Stimulated activated CD8-positive, alpha-beta memory T cell treated with anti-CD3 and anti-CD28 coated beads, Interleukin-4, amount 100 ng/mL, for 48 hours (primary cell): ENCODE results near the gene MSX1.
A peak's percentile ranks its signal among the peaks of the same experiment; 100 is the strongest.

Source experiments
- DNase-seq: peaks from one replicate; pipeline ENCODE4 v3.0.0-alpha.2; 2020

The MSX1 gene

GRCh38 chr4:4841156-4841555 is 18.3 kb upstream of the MSX1 start:
- no peak for DNase-seq

GRCh38 chr4:4842476-4843441 is 16.7 kb upstream of the MSX1 start:
- DNase-seq: no peak

- DNase-seq: no peak
Observed at GRCh38 chr4:4843635-4844291, 15.7 kb upstream of the MSX1 start.

GRCh38 chr4:4845027-4845426 is 14.4 kb upstream of the MSX1 start:
- DNase-seq: no peak

GRCh38 chr4:4847011-4847410 is 12.5 kb upstream of the MSX1 start:
- DNase-seq: no peak

GRCh38 chr4:4848540-4848939 is 10.9 kb upstream of the MSX1 start:
- DNase-seq: no peak

DNA sequence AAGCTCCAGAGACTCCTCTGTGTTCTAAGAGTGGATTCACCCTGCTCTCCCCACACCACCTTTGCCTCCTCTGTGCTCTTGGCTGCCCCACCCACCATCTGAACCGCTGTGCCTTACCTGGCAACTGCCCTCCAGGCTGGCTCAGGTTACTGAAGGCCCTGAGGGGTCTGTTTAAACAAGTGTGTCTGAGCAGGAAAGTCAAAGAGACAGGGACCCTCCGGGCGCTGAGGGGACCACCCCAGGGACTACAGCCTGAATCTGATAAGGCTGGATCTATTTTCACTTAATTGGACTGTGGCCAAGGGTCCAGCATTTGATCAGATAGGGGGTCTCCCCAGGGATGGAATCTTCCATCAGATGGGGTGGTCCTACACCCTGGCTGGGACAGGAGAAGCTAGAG is 10.4 kb upstream of the MSX1 start:
- no peak for DNase-seq

GRCh38 chr4:4849524-4850193 is 9.8 kb upstream of the MSX1 start:
- DNase-seq: no peak

DNA sequence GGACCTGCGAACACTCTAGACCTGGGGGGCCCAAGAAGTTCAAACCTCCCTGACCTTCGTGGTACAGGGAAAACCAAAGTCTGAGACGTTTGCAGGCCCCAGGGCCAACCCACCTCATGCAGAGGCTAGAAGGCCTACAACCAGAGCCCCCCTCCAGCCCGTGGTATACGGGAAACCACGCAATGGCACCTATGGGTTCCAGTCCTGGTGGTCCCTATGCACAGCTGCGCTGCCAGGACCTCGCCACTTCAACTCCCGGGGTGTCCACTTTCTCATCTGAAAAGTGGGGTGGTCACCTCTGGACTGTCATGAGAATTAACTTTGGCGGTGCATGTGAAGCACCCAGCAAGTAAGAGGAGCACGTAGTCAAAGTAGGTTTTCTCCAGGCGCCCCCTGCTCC is 8.4 kb upstream of the MSX1 start:
- DNase-seq: no peak

DNA sequence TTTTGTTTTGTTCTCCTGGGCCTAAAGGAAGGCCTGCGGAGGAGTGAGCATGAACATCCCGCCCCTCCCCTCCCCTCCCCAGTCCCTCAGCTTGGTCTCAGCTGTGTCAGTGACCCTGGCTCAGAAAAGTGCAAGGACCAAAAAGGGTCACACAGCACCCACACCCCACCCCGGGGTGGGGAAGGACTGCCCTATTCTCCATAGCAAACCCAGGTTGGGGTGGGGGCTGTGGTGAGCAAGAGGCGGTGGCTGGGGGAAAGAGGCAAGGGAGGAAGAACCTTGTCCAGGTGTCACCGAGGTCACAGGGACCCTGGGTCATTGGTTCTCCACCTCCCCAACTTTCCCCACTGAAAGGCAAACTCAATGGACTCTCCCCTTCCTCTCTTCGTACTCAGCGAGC is 7.6 kb upstream of the MSX1 start:
- DNase-seq: no peak

GRCh38 chr4:4852591-4853362 is 6.7 kb upstream of the MSX1 start:
- DNase-seq: peak; percentile 57

DNA sequence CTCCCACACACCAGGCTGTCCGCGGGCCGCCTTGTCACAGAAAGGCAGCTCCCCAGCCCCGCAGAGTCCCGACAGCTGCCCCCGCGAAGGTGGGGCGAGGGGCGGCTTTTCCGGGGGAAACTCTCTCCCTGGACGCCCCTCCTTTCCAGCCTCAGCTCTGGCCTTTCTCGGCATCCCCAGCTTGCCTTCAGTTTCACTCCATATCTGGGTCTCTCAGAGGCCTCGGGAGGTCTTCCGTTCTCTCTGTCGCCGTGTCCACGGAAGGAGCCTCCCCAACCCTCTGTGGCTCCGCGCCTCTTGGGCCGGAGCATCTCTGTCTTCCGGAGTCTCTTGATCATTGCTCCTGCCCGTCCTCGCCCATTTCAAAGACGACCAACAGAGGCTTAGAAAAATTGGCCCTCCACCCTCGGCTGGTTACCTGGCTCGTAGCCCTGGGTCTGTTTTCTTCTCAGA is 6.1 kb upstream of the MSX1 start:
- no peak for DNase-seq

DNA sequence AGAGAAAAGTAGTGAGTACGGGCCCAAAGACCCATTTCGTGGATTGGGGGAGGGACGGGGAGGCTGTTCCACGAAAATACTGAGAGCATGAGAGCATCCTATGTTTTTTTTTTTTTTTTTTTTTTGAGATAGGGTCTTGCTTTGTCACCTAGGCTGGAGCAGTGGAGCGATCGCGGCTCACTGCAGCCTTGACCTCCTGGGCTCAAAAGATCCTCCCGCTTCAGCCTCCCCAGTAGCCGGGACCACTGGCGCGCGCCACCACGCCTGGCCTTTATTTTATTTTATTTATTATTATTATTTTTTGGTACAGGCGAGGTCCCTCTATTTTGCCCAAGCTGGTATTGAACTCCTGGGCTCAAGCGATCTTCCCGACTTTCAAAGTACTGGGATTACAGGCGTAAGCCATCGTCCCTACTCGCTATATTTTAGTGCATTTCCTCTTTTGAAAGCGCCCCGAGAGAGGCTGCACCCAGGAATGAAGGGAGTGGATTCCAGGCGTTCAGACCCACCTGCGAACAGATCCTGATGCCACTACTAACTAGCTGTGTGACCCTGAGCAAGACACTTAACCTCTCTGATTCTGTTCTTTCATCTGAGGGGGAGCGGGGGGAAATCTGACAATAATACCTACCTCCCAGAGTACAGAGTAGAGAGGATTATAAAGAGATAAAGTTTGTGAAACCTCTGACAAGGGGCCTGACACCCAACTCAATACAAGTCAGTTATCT is 5.4 kb upstream of the MSX1 start:
- no peak for DNase-seq

DNA sequence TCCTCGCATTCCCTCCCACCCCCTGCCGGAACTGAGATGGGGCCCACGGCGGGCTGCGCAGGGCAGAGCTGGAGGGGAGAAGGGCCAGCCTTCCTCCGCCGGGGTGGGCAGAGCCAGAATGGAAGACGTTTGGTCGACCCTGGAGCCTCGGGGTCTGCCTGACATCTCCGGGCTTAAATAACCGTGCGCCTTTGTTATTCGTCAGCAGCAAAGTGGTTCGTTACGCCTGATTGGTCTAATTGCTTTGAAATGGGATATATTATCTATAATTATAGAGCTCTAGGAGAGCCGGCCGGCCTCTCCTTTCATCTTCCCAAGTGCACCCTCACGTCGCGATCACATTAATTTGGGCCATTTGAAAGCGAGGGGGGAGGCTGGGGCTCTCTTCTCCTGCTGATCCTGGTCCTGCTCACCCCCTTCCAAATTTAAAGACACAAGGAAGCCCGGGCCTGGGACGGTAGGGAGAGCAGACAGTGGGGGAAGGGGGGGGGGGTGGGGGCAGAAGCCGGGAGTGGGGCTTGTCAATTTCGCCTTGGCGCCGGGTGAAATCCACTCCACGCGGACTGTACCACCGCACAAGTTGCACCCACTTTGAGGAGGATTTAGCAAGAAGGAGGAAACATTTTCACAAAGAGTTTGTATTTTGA is 4.7 kb upstream of the MSX1 start:
- DNase-seq: no peak

GRCh38 chr4:4855301-4856070 is 4.0 kb upstream of the MSX1 start:
- DNase-seq: no peak

GRCh38 chr4:4856071-4857000 is 3.1 kb upstream of the MSX1 start:
- no peak for DNase-seq

DNA sequence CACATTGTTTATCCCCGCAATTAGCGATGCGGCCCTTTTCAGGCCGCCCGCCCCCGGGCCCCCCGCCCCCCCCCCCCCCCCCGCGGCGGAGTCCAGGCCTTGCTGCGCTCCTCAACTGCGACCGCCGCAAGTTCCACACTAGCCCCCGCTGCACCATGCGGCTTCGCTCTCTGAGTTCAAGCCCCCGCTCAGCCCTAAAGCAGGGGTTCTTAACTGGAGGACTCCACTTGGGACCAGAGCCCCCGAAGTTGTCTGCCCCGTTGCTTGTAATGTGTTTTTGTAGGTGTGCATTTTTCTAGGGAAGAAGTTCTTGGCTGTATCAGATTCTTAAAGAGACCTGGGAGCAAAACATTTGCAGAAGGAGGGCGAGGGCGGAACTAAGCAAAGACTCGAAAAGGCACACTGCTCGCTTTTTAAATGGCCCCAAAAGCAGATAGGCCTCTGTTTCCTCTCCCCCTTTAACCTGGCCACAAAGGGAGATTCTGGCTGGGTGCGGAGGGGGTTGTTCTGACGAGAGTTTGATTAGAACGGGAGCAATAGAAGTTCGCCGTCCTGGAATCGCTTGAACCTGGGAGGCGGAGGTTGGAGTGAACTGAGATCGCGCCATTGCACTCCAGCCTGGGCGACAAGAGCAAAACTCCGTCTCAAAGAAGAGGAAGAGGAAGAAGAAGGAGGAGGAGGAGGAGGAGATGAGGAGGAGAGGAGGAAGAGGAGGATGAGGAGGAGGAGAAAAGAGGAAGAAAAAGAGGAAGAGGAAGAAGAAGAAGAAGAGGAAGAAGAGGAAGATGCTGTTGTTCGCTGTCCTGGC is 2.3 kb upstream of the MSX1 start:
- no peak for DNase-seq

DNA sequence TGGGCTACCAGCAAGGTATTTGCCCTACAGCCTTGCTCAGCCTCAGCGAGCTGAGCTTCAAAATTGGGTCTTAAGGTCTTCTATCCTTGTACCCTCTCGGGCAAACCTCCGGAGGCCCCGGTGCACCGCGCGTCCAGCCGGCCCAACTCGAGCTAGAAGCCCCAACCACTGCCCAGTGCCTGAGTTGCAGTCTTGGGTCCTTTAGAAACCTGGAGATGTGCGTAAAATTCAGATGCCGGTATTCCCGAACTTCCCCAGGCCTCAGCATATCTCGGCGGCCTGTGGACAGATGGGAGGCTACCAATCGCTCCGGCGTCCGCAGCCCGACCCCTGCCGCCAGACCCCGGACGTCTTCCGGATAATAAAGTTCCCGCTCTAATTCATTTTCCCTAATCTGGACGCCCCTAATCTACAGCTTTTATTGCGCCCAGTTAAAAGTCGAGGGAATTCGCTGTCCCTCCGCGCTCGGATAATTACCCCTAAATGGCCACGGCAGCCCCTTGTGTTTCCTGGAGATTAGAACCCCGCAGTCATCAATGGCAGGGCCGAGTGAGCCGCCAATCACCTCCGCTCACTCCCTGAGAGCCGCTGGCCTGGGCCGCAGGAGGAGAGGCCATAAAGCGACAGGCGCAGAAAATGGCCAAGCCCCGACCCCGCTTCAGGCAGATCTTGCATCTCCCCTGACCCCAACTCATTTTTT is 1.5 kb upstream of the MSX1 start:
- no peak for DNase-seq
